Thyroid gland (tissue), 4 donors: ENCODE results near the gene RANBP17. TPM values are rescaled to one million over a fixed set of nuclear protein-coding genes. Genes with fewer than 3 reads are reported as not detected.

ENCODE experiments used
- DNase-seq, 2 donors: peaks; one replicate each; pipeline ENCODE4 v3.0.0-alpha.2; 2019
- H3K27ac ChIP-seq, 3 donors: fragments of 200-600 bp; sonication (generic); 1 replicate in 2 of 3; 2 replicates in 1 of 3; pipeline ENCODE4 v1.5.1; 2016 to 2019; ENCODE audit warnings: mild to moderate bottlenecking in 1 of 3, moderate library complexity in 1 of 3
- H3K27me3 ChIP-seq: fragments of 200-600 bp; sonication (generic); one replicate; pipeline ENCODE4 v1.5.1; 2019
- H3K36me3 ChIP-seq, 2 donors: fragments of 200-600 bp; sonication (generic); one replicate each; pipeline ENCODE4 v1.5.1; 2016 to 2019
- H3K4me1 ChIP-seq, 2 donors: fragments of 200-600 bp; sonication (generic); one replicate each; pipeline ENCODE4 v1.5.1; 2017 to 2019
- H3K4me3 ChIP-seq, 3 donors: fragments of 200-600 bp; sonication (generic); replicated peaks in 1 of 3; 1 replicate in 2 of 3; 2 replicates in 1 of 3; pipeline ENCODE4 v1.5.1; 2016; ENCODE audit warnings: mild to moderate bottlenecking in 1 of 3
- H3K9me3 ChIP-seq: fragments of 200-600 bp; sonication (generic); one replicate; pipeline ENCODE4 v1.5.1; 2017
- POLR2A ChIP-seq, 2 donors: fragments of 450-650 bp; IDR thresholded peaks; one replicate each; pipeline ENCODE4 v1.6.1; 2017; ENCODE audit warnings: antibody characterized with exemption in 2 of 2, mild to moderate bottlenecking in 2 of 2, moderate library complexity in 1 of 2
- WGBS, 2 donors: methylation state at CpG; one replicate each; pipeline ENCODE4 v1.1.5; 2017; 5-methylcytosine and 5-hydroxymethylcytosine counted together
- intact Hi-C: fragments of 100-400 bp; cut with DNase I; formaldehyde crosslinking; loops from one replicate; pipeline ENCODE4 v1.15.1; 2023
- total RNA-seq, 4 donors: library from RNA; depleted of rRNA; stranded (reverse); fragments of >200 nt; gene quantifications; one replicate each; pipeline ENCODE4 v1.2.3, GENCODE V29; 2016
- TF ChIP-seq, protein P1 (sequence below), 6 experiments: fragments of 200-600 bp in 3 of 6; fragments of 450-650 bp in 3 of 6; sonication (generic) in 3 of 6; IDR thresholded peaks; one replicate each; pipeline ENCODE4 v1.5.1; 2016 to 2019; ENCODE audit warnings: antibody characterized with exemption in 6 of 6, mild to moderate bottlenecking in 2 of 6, inconsistent platforms in 1 of 6, moderate library complexity in 1 of 6

Gene RANBP17
- total RNA-seq, 4 donors from 2014 or later = 20.2 to 35.0 (median 26.7) TPM

- no peak for DNase-seq
- TF ChIP-seq, protein P1, sequence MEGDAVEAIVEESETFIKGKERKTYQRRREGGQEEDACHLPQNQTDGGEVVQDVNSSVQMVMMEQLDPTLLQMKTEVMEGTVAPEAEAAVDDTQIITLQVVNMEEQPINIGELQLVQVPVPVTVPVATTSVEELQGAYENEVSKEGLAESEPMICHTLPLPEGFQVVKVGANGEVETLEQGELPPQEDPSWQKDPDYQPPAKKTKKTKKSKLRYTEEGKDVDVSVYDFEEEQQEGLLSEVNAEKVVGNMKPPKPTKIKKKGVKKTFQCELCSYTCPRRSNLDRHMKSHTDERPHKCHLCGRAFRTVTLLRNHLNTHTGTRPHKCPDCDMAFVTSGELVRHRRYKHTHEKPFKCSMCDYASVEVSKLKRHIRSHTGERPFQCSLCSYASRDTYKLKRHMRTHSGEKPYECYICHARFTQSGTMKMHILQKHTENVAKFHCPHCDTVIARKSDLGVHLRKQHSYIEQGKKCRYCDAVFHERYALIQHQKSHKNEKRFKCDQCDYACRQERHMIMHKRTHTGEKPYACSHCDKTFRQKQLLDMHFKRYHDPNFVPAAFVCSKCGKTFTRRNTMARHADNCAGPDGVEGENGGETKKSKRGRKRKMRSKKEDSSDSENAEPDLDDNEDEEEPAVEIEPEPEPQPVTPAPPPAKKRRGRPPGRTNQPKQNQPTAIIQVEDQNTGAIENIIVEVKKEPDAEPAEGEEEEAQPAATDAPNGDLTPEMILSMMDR (IDR thresholded peaks at IDR 0.05) = no peak
- TF ChIP-seq POLR2A (IDR thresholded peaks at IDR 0.05) = no peak
- no peaks in the 10 kb centered on the region for H3K4me1 ChIP-seq
- 67 to 80% methylated on average over 1 of the region's 1 CpG for WGBS, 2 donors
- H3K36me3 ChIP-seq = no peaks in the 10 kb centered on the region
- H3K27ac ChIP-seq = no peak overlapping the region
- H3K9me3 ChIP-seq = no peaks in the 10 kb centered on the region
- intact Hi-C loops = no loop called here
- H3K27me3 ChIP-seq = no peaks in the 10 kb centered on the region
- H3K4me3 ChIP-seq = no peak overlapping the region
Measured at GRCh38 chr5:171192111-171192510, 330.3 kb downstream of the RANBP17 start.

DNA sequence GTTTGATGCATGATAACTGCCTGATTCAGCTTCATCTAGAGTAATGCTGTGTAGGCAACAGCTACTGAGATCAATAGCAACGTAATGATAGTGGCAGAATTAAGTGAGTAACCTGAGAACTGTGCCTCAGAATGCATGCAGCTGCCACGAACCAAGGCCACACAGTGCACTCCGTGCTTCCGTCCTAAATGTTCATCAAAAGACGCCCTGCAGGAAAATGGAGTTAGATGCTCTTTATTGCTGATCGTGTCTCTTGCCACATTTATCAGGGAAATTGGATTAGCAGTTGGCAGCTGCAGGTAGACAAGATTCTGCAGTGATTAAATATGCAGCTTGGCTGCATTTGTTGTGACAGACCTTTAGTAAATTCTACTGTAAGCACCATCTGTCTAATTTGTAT is 339.5 kb downstream of the RANBP17 start:
- Histone ChIP-seq H3K4me3 (no peak overlapping the region), H3K36me3 (no peaks in the 10 kb centered on the region), H3K9me3 (no peaks in the 10 kb centered on the region), H3K27ac (no peak overlapping the region), H3K4me1 (no peaks in the 10 kb centered on the region), H3K27me3 (no peaks in the 10 kb centered on the region)
- DNase-seq = no peak
- intact Hi-C loops = no loop called here
- WGBS, 2 donors = 84 to 86% methylated on average over 6 of the region's 6 CpGs
- no peak for TF ChIP-seq POLR2A (IDR thresholded peaks at IDR 0.05)

DNA sequence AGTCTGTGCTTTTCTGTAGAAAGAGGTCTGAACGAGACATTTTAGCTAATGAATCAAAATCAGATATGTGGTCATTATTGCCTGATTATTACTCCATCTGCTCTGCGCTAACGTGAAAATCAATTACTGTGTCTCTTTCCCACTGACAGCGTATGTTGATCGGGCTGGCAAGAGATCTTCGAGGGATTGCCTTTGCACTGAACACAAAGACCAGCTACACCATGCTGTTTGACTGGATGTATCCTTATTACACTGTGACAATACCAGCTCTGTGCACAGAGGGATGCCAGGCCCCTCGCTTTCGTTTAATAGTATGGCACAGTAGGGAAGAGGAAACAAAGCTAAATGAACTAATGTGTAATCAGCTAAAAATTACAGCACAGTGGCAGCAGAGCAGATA is 343.6 kb downstream of the RANBP17 start:
- Histone ChIP-seq H3K4me3 (no peak overlapping the region), H3K27ac (no peak overlapping the region), H3K36me3 (no peaks in the 10 kb centered on the region), H3K4me1 (no peaks in the 10 kb centered on the region), H3K9me3 (no peaks in the 10 kb centered on the region), H3K27me3 (no peaks in the 10 kb centered on the region)
- TF ChIP-seq POLR2A (IDR thresholded peaks at IDR 0.05) = no peak
- TF ChIP-seq, protein P1 (IDR thresholded peaks at IDR 0.05) = no peak
- no peak for DNase-seq
- intact Hi-C loops = no loop called here
- WGBS, 2 donors = 87% methylated on average over 8 of the region's 8 CpGs

- H3K9me3 ChIP-seq = no peaks in the 10 kb centered on the region
- H3K36me3 ChIP-seq = no peaks in the 10 kb centered on the region
- TF ChIP-seq, protein P1 (IDR thresholded peaks at IDR 0.05) = peak in 3 of 6 experiments; percentile 41 to 49 (median 47)
- TF ChIP-seq POLR2A (IDR thresholded peaks at IDR 0.05) = no peak
- H3K27ac ChIP-seq = no peak overlapping the region
- no peaks in the 10 kb centered on the region for H3K27me3 ChIP-seq
- WGBS, 2 donors = 44 to 47% methylated on average over 6 of the region's 6 CpGs
- no peak overlapping the region for H3K4me3 ChIP-seq
- DNase-seq = no peak
- H3K4me1 ChIP-seq = no peaks in the 10 kb centered on the region
- intact Hi-C loops = no loop called here
Measured at GRCh38 chr5:171207256-171207847, 345.5 kb downstream of the RANBP17 start.

GRCh38 chr5:171221916-171222315 is 360.1 kb downstream of the RANBP17 start:
- Histone ChIP-seq H3K4me3 (no peak overlapping the region), H3K36me3 (no peaks in the 10 kb centered on the region), H3K4me1 (no peaks in the 10 kb centered on the region), H3K9me3 (no peaks in the 10 kb centered on the region), H3K27me3 (no peaks in the 10 kb centered on the region), H3K27ac (no peak overlapping the region)
- intact Hi-C loops = no loop called here
- 90 to 96% methylated on average over 2 of the region's 2 CpGs for WGBS, 2 donors
- no peak for DNase-seq
- TF ChIP-seq POLR2A (IDR thresholded peaks at IDR 0.05) = no peak
- TF ChIP-seq, protein P1 (IDR thresholded peaks at IDR 0.05) = no peak
